K562 (cell line): ENCODE measurements around the gene PHPT1. TPM values are rescaled to one million over a fixed set of nuclear protein-coding genes. Genes with fewer than 3 reads are reported as not detected.

ENCODE experiments used
- CHD4 ChIP-seq: fragments of 200-600 bp; sonication (generic); IDR thresholded peaks from 3 replicates; pipeline ENCODE4 v1.6.1; 2012; ENCODE audit warnings: low read depth, mild to moderate bottlenecking, mixed read lengths, low read length, inconsistent platforms; ENCODE audit not compliant: insufficient read depth, insufficient replicate concordance, poor library complexity, severe bottlenecking
- DACH1 ChIP-seq: fragments of 450-650 bp; IDR thresholded peaks from 2 replicates; pipeline ENCODE4 v1.6.1; 2018; ENCODE audit not compliant: partially characterized antibody
- DNMT1 ChIP-seq: fragments of 450-650 bp; IDR thresholded peaks from 2 replicates; pipeline ENCODE4 v1.6.1; 2016; ENCODE audit warnings: antibody characterized with exemption, mild to moderate bottlenecking
- FIP1L1 ChIP-seq: fragments of 200-400 bp; formaldehyde crosslinking; IDR thresholded peaks from 2 replicates; pipeline ENCODE4 v1.6.1; 2018; ENCODE audit warnings: mild to moderate bottlenecking, low read depth, low read length; ENCODE audit not compliant: poor library complexity, severe bottlenecking
- FOXJ3 ChIP-seq: sonication (generic); formaldehyde crosslinking; IDR thresholded peaks from 2 replicates; pipeline ENCODE4 v1.4.0; 2020; ENCODE audit warnings: mild to moderate bottlenecking, missing genetic modification reagents
- MTF1 ChIP-seq: fragments of 250-450 bp; sonication (Bioruptor Pico); IDR thresholded peaks from 2 replicates; pipeline ENCODE4 v1.9.0; 2021; ENCODE audit warnings: moderate library complexity, mild to moderate bottlenecking, inconsistent platforms, borderline replicate concordance
- NFATC3 ChIP-seq: fragments of 450-650 bp; IDR thresholded peaks from 2 replicates; pipeline ENCODE4 v1.6.1; 2017; ENCODE audit warnings: mild to moderate bottlenecking
- NFE2L1 ChIP-seq: fragments of 450-650 bp; IDR thresholded peaks from 2 replicates; pipeline ENCODE4 v1.6.1; 2016; ENCODE audit warnings: missing genetic modification characterization, low read depth, mild to moderate bottlenecking, missing compliant biosample characterization, moderate library complexity, borderline replicate concordance
- OTX1 ChIP-seq: fragments of 450-650 bp; formaldehyde crosslinking; IDR thresholded peaks from 2 replicates; pipeline ENCODE4 v1.4.0; 2022; ENCODE audit warnings: mild to moderate bottlenecking
- PHF20 ChIP-seq: fragments of 450-650 bp; IDR thresholded peaks from 2 replicates; pipeline ENCODE4 v1.6.1; 2018; ENCODE audit not compliant: partially characterized antibody
- TBL1XR1 ChIP-seq, 2 experiments: IDR thresholded peaks; 2 replicates each; pipeline ENCODE4 v1.6.1; 2012; ENCODE audit warnings: improper control_type of control experiment in 2 of 2, low read length in 2 of 2, mild to moderate bottlenecking in 1 of 2
- TCF3 ChIP-seq: sonication (generic); formaldehyde crosslinking; IDR thresholded peaks from 2 replicates; pipeline ENCODE4 v1.4.0; 2020; ENCODE audit warnings: mild to moderate bottlenecking, missing genetic modification reagents
- TEAD4 ChIP-seq, 2 experiments: sonication (generic) in 1 of 2; formaldehyde crosslinking in 1 of 2; IDR thresholded peaks; 2 replicates each; pipeline versions ENCODE4 v1.6.1 to v1.8.0; 2012 to 2022; ENCODE audit warnings: borderline replicate concordance in 1 of 2, inconsistent platforms in 1 of 2, low read length in 1 of 2, mild to moderate bottlenecking in 1 of 2, missing genetic modification reagents in 1 of 2
- ZEB2 ChIP-seq: fragments of 450-650 bp; IDR thresholded peaks from 2 replicates; pipeline ENCODE4 v1.6.1; 2016
- ZNF175 ChIP-seq: fragments of 200-800 bp; sonication (Bioruptor generic); IDR thresholded peaks from 2 replicates; pipeline ENCODE4 v1.6.1; 2016; ENCODE audit warnings: low read depth, mild to moderate bottlenecking, missing genetic modification characterization, missing compliant biosample characterization
- polyA plus RNA-seq, 8 experiments: library from polyadenylated mRNA; depleted of rRNA in 4 of 8; stranded (reverse) in 5 of 8; unstranded in 3 of 8; fragments of >200 nt; fragmentation: Nextera tagmentation in 2 of 8; fragmentation: Illumina TruSeq in 1 of 8; extraction: Ambion mirVana in 2 of 8; extraction: Trizol in 1 of 8; gene quantifications; 2 replicates each; pipeline versions ENCODE4 v1.2.1 to v1.2.3, GENCODE V29; 2011 to 2014; ENCODE audit warnings: inconsistent platforms in 1 of 8, missing spikeins in 1 of 8
- total RNA-seq, 7 experiments: library from RNA; depleted of rRNA in 6 of 7; stranded (reverse); fragments of >200 nt in 6 of 7; fragmentation: Illumina TruSeq in 2 of 7; extraction: Trizol in 2 of 7; gene quantifications; 2 replicates each; pipeline versions ENCODE4 v1.2.1 to v1.2.3, GENCODE V29; 2011 to 2021; ENCODE audit warnings: low replicate concordance in 1 of 7
- TF ChIP-seq, protein P1 (sequence below): fragments of 450-650 bp; IDR thresholded peaks from 2 replicates; pipeline ENCODE4 v1.6.1; 2016; ENCODE audit warnings: mild to moderate bottlenecking
- TF ChIP-seq, protein P2 (sequence below): sonication (generic); formaldehyde crosslinking; IDR thresholded peaks from 2 replicates; pipeline ENCODE4 v1.8.1; 2023; ENCODE audit warnings: mild to moderate bottlenecking, missing genetic modification reagents
- TF ChIP-seq, protein P3 (sequence below): fragments of 250-450 bp; sonication (Bioruptor Pico); IDR thresholded peaks from 2 replicates; pipeline ENCODE4 v1.5.0; 2022; ENCODE audit warnings: mild to moderate bottlenecking
- TF ChIP-seq, protein P4 (sequence below): sonication (generic); formaldehyde crosslinking; IDR thresholded peaks from 2 replicates; pipeline ENCODE4 v1.8.1; 2023; ENCODE audit warnings: mild to moderate bottlenecking, missing genetic modification reagents

The PHPT1 gene
- total and polyA plus RNA-seq, 9 of the 15 experiments (the other 6 are each of a cell fraction or from before 2014, with no cell fraction given), result 20.9 to 166 (median 129) TPM

DNA sequence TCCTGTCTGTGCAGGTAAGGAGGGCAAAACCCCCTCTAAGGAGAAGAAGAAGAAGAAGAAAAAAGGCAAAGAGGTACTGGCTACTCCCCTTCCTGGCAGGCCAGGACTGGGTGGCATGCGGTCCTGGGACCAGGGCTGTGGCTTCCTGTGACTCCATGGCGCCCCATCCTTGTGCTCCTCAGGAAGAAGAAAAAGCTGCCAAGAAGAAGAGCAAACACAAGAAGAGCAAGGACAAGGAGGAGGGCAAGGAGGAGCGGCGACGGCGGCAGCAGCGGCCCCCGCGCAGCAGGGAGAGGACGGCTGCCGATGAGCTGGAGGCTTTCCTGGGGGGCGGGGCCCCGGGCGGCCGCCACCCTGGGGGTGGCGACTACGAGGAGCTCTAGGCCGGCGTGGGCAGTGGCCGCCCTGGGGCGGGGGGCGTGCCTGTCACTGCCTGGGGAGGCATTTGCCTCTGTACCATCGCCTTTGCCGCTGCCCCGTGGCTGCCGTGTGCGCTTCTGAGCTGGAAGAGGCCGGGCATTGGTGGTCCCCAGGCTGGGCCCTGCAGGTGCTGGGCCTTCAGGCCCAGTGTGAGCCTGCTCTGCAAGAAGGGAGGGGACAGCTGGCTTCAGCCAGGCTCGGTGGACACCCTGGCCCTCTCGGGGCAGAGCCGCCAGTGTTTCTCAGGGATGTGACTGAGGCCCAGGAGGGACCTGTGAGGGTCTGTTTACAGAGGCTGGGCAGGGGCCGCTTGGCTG, 8.9 kb upstream of the PHPT1 start (continued):
- TF ChIP-seq DNMT1, result no peak
- TF ChIP-seq, protein P1, sequence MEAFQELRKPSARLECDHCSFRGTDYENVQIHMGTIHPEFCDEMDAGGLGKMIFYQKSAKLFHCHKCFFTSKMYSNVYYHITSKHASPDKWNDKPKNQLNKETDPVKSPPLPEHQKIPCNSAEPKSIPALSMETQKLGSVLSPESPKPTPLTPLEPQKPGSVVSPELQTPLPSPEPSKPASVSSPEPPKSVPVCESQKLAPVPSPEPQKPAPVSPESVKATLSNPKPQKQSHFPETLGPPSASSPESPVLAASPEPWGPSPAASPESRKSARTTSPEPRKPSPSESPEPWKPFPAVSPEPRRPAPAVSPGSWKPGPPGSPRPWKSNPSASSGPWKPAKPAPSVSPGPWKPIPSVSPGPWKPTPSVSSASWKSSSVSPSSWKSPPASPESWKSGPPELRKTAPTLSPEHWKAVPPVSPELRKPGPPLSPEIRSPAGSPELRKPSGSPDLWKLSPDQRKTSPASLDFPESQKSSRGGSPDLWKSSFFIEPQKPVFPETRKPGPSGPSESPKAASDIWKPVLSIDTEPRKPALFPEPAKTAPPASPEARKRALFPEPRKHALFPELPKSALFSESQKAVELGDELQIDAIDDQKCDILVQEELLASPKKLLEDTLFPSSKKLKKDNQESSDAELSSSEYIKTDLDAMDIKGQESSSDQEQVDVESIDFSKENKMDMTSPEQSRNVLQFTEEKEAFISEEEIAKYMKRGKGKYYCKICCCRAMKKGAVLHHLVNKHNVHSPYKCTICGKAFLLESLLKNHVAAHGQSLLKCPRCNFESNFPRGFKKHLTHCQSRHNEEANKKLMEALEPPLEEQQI, result no peak
- TF ChIP-seq FOXJ3, result no peak
- TF ChIP-seq TEAD4 (IDR thresholded peaks at IDR 0.05; ENCODE audit: low read length), result no peak
- TF ChIP-seq TEAD4 (CRISPR knock-in tag; IDR thresholded peaks at IDR 0.05; ENCODE audit: borderline replicate concordance), result no peak
- TF ChIP-seq OTX1 (CRISPR knock-in tag), result no peak
- TF ChIP-seq MTF1 (CRISPR knock-in tag), result no peak
- no peak for TF ChIP-seq TBL1XR1 (IDR thresholded peaks at IDR 0.05; ENCODE audit: low read length in 2 of 2)
- TF ChIP-seq FIP1L1, result peak; percentile 55
- TF ChIP-seq ZNF175 (CRISPR knock-in tag), result no peak
- no peak for TF ChIP-seq DACH1
- TF ChIP-seq, protein P2, sequence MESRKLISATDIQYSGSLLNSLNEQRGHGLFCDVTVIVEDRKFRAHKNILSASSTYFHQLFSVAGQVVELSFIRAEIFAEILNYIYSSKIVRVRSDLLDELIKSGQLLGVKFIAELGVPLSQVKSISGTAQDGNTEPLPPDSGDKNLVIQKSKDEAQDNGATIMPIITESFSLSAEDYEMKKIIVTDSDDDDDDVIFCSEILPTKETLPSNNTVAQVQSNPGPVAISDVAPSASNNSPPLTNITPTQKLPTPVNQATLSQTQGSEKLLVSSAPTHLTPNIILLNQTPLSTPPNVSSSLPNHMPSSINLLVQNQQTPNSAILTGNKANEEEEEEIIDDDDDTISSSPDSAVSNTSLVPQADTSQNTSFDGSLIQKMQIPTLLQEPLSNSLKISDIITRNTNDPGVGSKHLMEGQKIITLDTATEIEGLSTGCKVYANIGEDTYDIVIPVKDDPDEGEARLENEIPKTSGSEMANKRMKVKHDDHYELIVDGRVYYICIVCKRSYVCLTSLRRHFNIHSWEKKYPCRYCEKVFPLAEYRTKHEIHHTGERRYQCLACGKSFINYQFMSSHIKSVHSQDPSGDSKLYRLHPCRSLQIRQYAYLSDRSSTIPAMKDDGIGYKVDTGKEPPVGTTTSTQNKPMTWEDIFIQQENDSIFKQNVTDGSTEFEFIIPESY (CRISPR knock-in tag), result 0 out of 2 replicates have a peak, but pooled peaks have one; percentile 45
- no peak for TF ChIP-seq ZEB2
- TF ChIP-seq, protein P3, sequence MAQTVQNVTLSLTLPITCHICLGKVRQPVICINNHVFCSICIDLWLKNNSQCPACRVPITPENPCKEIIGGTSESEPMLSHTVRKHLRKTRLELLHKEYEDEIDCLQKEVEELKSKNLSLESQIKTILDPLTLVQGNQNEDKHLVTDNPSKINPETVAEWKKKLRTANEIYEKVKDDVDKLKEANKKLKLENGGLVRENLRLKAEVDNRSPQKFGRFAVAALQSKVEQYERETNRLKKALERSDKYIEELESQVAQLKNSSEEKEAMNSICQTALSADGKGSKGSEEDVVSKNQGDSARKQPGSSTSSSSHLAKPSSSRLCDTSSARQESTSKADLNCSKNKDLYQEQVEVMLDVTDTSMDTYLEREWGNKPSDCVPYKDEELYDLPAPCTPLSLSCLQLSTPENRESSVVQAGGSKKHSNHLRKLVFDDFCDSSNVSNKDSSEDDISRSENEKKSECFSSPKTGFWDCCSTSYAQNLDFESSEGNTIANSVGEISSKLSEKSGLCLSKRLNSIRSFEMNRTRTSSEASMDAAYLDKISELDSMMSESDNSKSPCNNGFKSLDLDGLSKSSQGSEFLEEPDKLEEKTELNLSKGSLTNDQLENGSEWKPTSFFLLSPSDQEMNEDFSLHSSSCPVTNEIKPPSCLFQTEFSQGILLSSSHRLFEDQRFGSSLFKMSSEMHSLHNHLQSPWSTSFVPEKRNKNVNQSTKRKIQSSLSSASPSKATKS (CRISPR knock-in tag), result no peak
- TF ChIP-seq, protein P4, sequence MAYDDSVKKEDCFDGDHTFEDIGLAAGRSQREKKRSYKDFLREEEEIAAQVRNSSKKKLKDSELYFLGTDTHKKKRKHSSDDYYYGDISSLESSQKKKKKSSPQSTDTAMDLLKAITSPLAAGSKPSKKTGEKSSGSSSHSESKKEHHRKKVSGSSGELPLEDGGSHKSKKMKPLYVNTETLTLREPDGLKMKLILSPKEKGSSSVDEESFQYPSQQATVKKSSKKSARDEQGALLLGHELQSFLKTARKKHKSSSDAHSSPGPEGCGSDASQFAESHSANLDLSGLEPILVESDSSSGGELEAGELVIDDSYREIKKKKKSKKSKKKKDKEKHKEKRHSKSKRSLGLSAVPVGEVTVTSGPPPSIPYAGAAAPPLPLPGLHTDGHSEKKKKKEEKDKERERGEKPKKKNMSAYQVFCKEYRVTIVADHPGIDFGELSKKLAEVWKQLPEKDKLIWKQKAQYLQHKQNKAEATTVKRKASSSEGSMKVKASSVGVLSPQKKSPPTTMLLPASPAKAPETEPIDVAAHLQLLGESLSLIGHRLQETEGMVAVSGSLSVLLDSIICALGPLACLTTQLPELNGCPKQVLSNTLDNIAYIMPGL (CRISPR knock-in tag), result no peak
- TF ChIP-seq CHD4, result no peak
- TF ChIP-seq NFATC3, result 0 out of 2 replicates have a peak, but pooled peaks have one; percentile 21
- no peak for TF ChIP-seq TCF3 (CRISPR knock-in tag)
- TF ChIP-seq PHF20, result no peak
- no peak for TF ChIP-seq NFE2L1
